ENCODE data around the gene USP44.

DNA sequence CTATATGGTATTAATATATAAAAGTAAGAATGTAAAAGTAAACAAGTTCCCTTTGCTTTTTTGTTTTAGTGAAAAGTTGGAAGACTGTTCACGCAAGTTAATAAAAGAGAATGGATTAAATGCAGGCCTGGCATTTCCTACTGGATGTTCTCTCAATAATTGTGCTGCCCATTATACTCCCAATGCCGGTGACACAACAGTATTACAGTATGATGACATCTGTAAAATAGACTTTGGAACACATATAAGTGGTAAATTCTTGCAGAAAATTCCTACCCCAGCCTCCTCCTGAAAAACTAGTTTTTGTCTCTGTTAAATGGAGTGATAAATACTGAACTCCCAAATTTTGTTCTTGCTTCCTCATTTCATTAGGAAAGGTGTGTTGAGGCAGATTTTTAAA is 56.4 kb downstream of the USP44 start:
- TF ChIP-seq CTCF (IDR thresholded peaks at IDR 0.05), result no peak
- no peak for TF ChIP-seq POLR2A (IDR thresholded peaks at IDR 0.05)
- TF ChIP-seq POLR2AphosphoS5 (IDR thresholded peaks at IDR 0.05; ENCODE audit: insufficient read depth in 1 of 2, low read depth in 1 of 2), result no peak

Measured in vagina (tissue), 2 donors.